NCI-H1694 treated with DMSO at 0.1 percent for 48 hours (cell line): ENCODE data around the gene MOB3A.

Experiments
- DNase-seq: peaks from one replicate; lab custom pipeline; 2025; lab: John Stamatoyannopoulos, UW

The MOB3A gene

GRCh38 chr19:2058570-2059421 is 37.3 kb downstream of the MOB3A start:
- no peak for DNase-seq

GRCh38 chr19:2057484-2058469 is 38.3 kb downstream of the MOB3A start:
- no peak for DNase-seq

- no peak for DNase-seq
These were observed 39.3 kb downstream of the MOB3A start for GRCh38 chr19:2056837-2057192.

GRCh38 chr19:2055931-2056836 is 39.9 kb downstream of the MOB3A start:
- no peak for DNase-seq

GRCh38 chr19:2054763-2055162 is 41.4 kb downstream of the MOB3A start:
- no peak for DNase-seq

GRCh38 chr19:2053601-2054389 is 42.3 kb downstream of the MOB3A start:
- no peak for DNase-seq

- DNase-seq = no peak
These were observed 44.1 kb downstream of the MOB3A start for GRCh38 chr19:2051773-2052704.

GRCh38 chr19:2050991-2051772 is 44.9 kb downstream of the MOB3A start, which contains the start of gene MKNK2:
TSS of gene MKNK2 (minus strand) at chr19:2051244. CDS start at chr19:2050851, 393 bp downstream.
- peak; percentile 60 for DNase-seq

GRCh38 chr19:2050349-2050990 is 45.7 kb downstream of the MOB3A start:
- DNase-seq = no peak

GRCh38 chr19:2049741-2050348 is 46.3 kb downstream of the MOB3A start:
- DNase-seq = peak; percentile 10

- no peak for DNase-seq
These were observed 47.0 kb downstream of the MOB3A start for GRCh38 chr19:2048959-2049740.

GRCh38 chr19:2048104-2048958 is 47.8 kb downstream of the MOB3A start:
- DNase-seq = no peak

- no peak for DNase-seq
These were observed 48.5 kb downstream of the MOB3A start for GRCh38 chr19:2047449-2048103.

- DNase-seq = no peak
These were observed 49.1 kb downstream of the MOB3A start for GRCh38 chr19:2047076-2047448.

- DNase-seq = no peak
These were observed 49.8 kb downstream of the MOB3A start for GRCh38 chr19:2046046-2046907.
